Progenitor cell of endocrine pancreas (in vitro differentiated cells): Measurements from ENCODE around the gene TNF. TPM values are rescaled to one million over a fixed set of nuclear protein-coding genes. Genes with fewer than 3 reads are reported as not detected.

Experiments
- DNase-seq: peaks from one replicate; pipeline ENCODE4 v3.0.0; 2021; ENCODE audit warnings: low spot score; ENCODE audit not compliant: unreplicated experiment
- H3K27ac Mint-ChIP-seq: 2 replicates; pipeline ENCODE4 v1.8.0; 2021; ENCODE audit warnings: mild to moderate bottlenecking, moderate library complexity, mixed read lengths
- H3K27me3 Mint-ChIP-seq: 2 replicates; pipeline ENCODE4 v1.8.0; 2021; ENCODE audit warnings: mixed read lengths
- H3K36me3 Mint-ChIP-seq: 2 replicates; pipeline ENCODE4 v1.8.0; 2022; ENCODE audit warnings: mixed read lengths; ENCODE audit not compliant: insufficient read depth
- H3K4me1 Mint-ChIP-seq: 2 replicates; pipeline ENCODE4 v1.8.0; 2021; ENCODE audit warnings: low read depth, mixed read lengths
- H3K4me3 Mint-ChIP-seq: 2 replicates; pipeline ENCODE4 v1.8.0; 2021; ENCODE audit warnings: low read depth, mild to moderate bottlenecking, moderate library complexity, mixed read lengths
- H3K9me3 Mint-ChIP-seq: 2 replicates; pipeline ENCODE4 v1.8.0; 2021; ENCODE audit warnings: low read depth, mixed read lengths
- total RNA-seq: library from RNA; stranded (reverse); gene quantifications from 2 replicates; pipeline ENCODE4 v1.2.1, GENCODE V29; 2021
- TF ChIP-seq, protein P1 (sequence below): fragments of 200-600 bp; sonication (generic); IDR thresholded peaks from one replicate; pipeline ENCODE4 v1.5.0; 2021; ENCODE audit warnings: antibody characterized with exemption, mild to moderate bottlenecking; ENCODE audit not compliant: unreplicated experiment

The TNF gene
- total RNA-seq, 1 donor from 2014 or later = not detected

DNA sequence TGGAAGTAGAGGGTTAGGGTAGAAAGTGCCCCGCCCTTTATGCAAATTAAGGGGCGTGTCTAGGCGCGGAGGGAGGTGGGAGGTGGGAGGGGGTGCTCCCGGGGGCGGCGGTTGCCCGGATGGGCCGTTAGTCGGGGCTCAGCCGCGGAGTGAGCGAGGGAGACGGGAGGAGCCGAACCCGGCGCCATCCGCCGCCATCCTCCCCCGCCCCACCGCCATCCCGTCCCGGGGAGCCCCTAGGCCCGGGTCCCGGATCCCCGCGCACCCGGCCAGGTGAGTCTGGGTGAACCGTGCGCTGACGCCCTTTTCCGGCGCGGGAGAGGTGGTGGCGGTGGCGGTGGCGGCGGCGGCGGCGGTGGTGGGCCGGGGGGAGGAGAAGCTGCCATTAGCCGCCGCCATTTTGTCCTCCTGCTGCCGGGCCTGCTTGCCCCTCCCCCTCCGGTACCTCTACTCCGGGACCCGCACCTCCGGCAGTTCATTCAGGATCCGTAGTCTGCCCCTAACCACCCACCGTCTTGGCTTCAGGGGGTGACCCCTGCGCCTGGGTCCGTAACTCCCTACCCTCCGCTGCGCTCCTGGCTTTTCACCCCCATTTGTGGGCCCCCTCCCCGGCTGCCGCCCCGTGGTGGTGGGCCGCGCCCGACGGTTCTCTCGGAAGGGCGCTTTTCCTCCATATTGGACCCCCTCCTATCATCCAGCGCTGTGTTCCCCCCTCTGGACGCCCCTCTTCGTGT is 45.4 kb downstream of the TNF start, which contains the start of gene PRRC2A:
PRRC2A (plus strand) TSS at position 130 of the 734 bp plus-strand sequence. CDS start 2,075 bp downstream, outside the sequence.
- Mint-ChIP-seq H3K27ac (peak within 1 kb of the TSS; percentile 98), H3K4me3 (peak within 1 kb of the TSS; percentile 89), H3K4me1 (peaks cover 14% of the 10 kb centered on the region), H3K36me3 (peaks cover 16% of the 10 kb centered on the region), H3K9me3 (no peaks in the 10 kb centered on the region), H3K27me3 (no peaks in the 10 kb centered on the region)
- TF ChIP-seq, protein P1, sequence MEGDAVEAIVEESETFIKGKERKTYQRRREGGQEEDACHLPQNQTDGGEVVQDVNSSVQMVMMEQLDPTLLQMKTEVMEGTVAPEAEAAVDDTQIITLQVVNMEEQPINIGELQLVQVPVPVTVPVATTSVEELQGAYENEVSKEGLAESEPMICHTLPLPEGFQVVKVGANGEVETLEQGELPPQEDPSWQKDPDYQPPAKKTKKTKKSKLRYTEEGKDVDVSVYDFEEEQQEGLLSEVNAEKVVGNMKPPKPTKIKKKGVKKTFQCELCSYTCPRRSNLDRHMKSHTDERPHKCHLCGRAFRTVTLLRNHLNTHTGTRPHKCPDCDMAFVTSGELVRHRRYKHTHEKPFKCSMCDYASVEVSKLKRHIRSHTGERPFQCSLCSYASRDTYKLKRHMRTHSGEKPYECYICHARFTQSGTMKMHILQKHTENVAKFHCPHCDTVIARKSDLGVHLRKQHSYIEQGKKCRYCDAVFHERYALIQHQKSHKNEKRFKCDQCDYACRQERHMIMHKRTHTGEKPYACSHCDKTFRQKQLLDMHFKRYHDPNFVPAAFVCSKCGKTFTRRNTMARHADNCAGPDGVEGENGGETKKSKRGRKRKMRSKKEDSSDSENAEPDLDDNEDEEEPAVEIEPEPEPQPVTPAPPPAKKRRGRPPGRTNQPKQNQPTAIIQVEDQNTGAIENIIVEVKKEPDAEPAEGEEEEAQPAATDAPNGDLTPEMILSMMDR = no peak
- peak; percentile 91 for DNase-seq

- H3K4me1 Mint-ChIP-seq = peaks cover 14% of the 10 kb centered on the region
- peak overlapping the region; percentile 89 for H3K4me3 Mint-ChIP-seq
- H3K9me3 Mint-ChIP-seq = no peaks in the 10 kb centered on the region
- DNase-seq = no peak
- peaks cover 23% of the 10 kb centered on the region for H3K36me3 Mint-ChIP-seq
- no peaks in the 10 kb centered on the region for H3K27me3 Mint-ChIP-seq
- TF ChIP-seq, protein P1 = no peak
- H3K27ac Mint-ChIP-seq = peak overlapping the region; percentile 96
Measured at GRCh38 chr6:31621320-31621939, 46.1 kb downstream of the TNF start.

DNA sequence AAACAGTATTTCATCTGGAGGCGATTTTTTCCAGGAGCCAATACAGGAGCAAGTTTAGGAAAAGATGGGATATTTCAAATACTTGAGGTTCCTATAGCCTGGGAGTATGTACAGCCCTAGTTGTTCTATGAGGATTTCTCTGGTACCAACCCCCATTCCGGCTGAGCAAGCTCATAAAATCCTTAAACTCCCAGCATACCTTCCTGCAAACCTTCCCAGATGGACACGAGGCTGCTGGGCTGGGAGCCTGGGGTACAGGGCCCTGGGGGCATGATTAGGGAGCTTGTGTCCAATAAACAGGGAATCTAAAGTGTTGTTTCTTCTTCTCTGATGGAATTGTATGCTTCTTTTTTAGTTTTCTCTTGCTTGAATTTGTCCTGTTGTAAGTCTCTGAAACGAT is 46.6 kb downstream of the TNF start:
- Mint-ChIP-seq H3K4me1 (peaks cover 14% of the 10 kb centered on the region), H3K27ac (peak overlapping the region; percentile 96), H3K27me3 (no peaks in the 10 kb centered on the region), H3K9me3 (no peaks in the 10 kb centered on the region), H3K36me3 (peaks cover 26% of the 10 kb centered on the region), H3K4me3 (peak overlapping the region; percentile 89)
- TF ChIP-seq, protein P1 = no peak
- DNase-seq = no peak

DNA sequence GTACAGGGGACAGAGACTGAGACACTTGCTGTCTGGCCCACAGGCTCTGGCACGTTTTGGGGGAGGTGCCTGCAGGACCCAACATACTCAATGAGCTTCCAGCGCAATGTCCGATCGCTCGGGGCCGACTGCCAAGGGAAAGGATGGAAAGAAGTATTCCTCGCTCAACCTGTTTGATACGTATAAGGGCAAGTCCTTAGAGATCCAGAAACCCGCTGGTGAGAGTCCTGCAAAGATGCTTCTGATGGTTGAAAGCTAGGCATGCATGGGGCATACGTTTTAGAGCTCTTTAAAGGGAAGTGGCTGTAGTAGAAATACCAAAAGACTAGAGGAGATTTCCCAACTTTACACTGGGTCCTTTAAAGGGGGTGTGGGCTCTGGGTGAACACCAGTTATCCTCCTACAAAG is 47.3 kb downstream of the TNF start:
- DNase-seq = no peak
- no peaks in the 10 kb centered on the region for H3K27me3 Mint-ChIP-seq
- H3K9me3 Mint-ChIP-seq = no peaks in the 10 kb centered on the region
- H3K4me3 Mint-ChIP-seq = peak overlapping the region; percentile 89
- H3K36me3 Mint-ChIP-seq = peaks cover 32% of the 10 kb centered on the region
- H3K27ac Mint-ChIP-seq = peak overlapping the region; percentile 96
- TF ChIP-seq, protein P1 = no peak
- peaks cover 14% of the 10 kb centered on the region for H3K4me1 Mint-ChIP-seq

DNA sequence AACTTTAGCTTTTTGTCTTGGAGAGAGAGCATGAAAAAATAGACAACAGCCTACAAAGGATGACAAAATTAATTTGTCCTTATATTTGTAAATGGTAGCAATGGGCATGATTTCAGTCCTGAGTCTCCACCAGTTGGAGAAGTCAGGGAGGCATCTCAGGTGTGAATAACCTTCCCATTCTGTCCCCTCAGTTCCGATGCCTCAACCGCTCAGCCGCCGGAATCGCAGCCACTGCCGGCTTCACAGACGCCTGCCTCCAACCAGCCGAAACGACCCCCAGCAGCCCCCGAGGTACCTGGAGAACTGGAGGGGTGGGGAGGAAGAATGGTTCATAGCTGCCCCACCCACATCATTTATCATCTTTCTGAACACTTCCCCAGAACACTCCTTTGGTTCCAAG is 48.7 kb downstream of the TNF start:
- DNase-seq = no peak
- no peaks in the 10 kb centered on the region for H3K27me3 Mint-ChIP-seq
- TF ChIP-seq, protein P1 = no peak
- H3K4me3 Mint-ChIP-seq = no peak overlapping the region
- H3K27ac Mint-ChIP-seq = peak overlapping the region; percentile 50
- no peaks in the 10 kb centered on the region for H3K9me3 Mint-ChIP-seq
- peaks cover 38% of the 10 kb centered on the region for H3K36me3 Mint-ChIP-seq
- H3K4me1 Mint-ChIP-seq = peaks cover 14% of the 10 kb centered on the region
